ENCODE data around the gene IGLON5.

- TF ChIP-seq CTCF (IDR thresholded peaks at IDR 0.05) (no peak), POLR2A (IDR thresholded peaks at IDR 0.05) (no peak)
Measured at GRCh38 chr19:51263808-51264207, 47.6 kb upstream of the IGLON5 start.

All from body of pancreas (tissue), 4 donors.